WTC11 (cell line): ENCODE measurements around the gene HAUS6.

Experiments used
- CREB1 ChIP-seq: sonication (generic); formaldehyde crosslinking; IDR thresholded peaks from 2 replicates; pipeline ENCODE4 v1.8.0; 2023; ENCODE audit warnings: mild to moderate bottlenecking, missing genetic modification reagents
- CTCF ChIP-seq: fragments of 200-600 bp; IDR thresholded peaks from 2 replicates; pipeline ENCODE4 v1.8.0; 2022; ENCODE audit warnings: antibody characterized with exemption
- MAX ChIP-seq: sonication (generic); formaldehyde crosslinking; IDR thresholded peaks from 2 replicates; pipeline ENCODE4 v1.8.0; 2022; ENCODE audit warnings: mild to moderate bottlenecking, missing genetic modification reagents
- NR3C1 ChIP-seq: sonication (generic); formaldehyde crosslinking; conservative IDR thresholded peaks from 2 replicates; pipeline ENCODE4 v1.8.1; 2023; ENCODE audit warnings: low read depth, mild to moderate bottlenecking, missing genetic modification reagents
- PRDM15 ChIP-seq: sonication (generic); formaldehyde crosslinking; IDR thresholded peaks from 2 replicates; pipeline ENCODE4 v1.8.0; 2022; ENCODE audit warnings: missing genetic modification reagents
- STAT6 ChIP-seq: sonication (generic); formaldehyde crosslinking; conservative IDR thresholded peaks from 2 replicates; pipeline ENCODE4 v1.8.1; 2023; ENCODE audit warnings: mild to moderate bottlenecking, low read depth, missing genetic modification reagents, moderate library complexity
- TP53 ChIP-seq: sonication (generic); formaldehyde crosslinking; IDR thresholded peaks from 2 replicates; pipeline ENCODE4 v1.8.1; 2023; ENCODE audit warnings: mild to moderate bottlenecking, missing genetic modification reagents
- USF2 ChIP-seq: sonication (generic); formaldehyde crosslinking; IDR thresholded peaks from 2 replicates; pipeline ENCODE4 v1.8.1; 2023; ENCODE audit warnings: mild to moderate bottlenecking, missing genetic modification reagents, moderate library complexity
- ZBTB21 ChIP-seq: sonication (generic); formaldehyde crosslinking; IDR thresholded peaks from 2 replicates; pipeline ENCODE4 v1.8.1; 2023; ENCODE audit warnings: mild to moderate bottlenecking, missing genetic modification reagents, borderline replicate concordance

- TF ChIP-seq CTCF (no peak), STAT6 (no peak), USF2 (CRISPR knock-in tag) (no peak), ZBTB21 (CRISPR knock-in tag) (no peak), PRDM15 (CRISPR knock-in tag) (no peak), CREB1 (CRISPR knock-in tag) (no peak), MAX (no peak), NR3C1 (CRISPR knock-in tag) (no peak), TP53 (CRISPR knock-in tag) (no peak)
Measured at GRCh38 chr9:19030899-19031298, 71.8 kb downstream of the HAUS6 start.
